Activated CD8-positive, alpha-beta memory T cell treated with anti-CD3 and anti-CD28 coated beads, Interleukin-2, amount 50 U/mL, for 4 hours (primary cell): ENCODE measurements around the gene TTLL11.

Experiments
- DNase-seq: peaks from one replicate; pipeline ENCODE4 v3.0.0-alpha.2; 2020

Gene TTLL11

DNA sequence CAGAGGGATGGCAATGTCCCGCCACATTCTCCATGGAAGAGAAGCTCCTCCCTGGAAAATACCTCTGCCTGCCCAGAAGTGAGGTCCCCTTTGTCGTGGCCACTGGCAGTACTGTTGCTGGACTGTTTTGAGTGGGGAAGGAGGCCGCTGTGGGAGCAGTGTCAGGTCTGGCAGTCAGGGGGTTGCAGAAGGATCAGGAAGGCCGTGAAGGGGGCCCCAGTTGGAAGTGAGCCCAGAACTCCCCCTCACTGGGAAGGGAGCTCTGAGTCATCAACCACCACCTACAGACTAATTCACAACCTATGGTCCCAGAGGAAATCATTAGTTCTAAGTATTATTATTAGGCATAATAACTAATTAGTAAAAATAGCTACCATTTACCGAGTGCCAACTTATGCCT lies 200.4 kb downstream of the TTLL11 start:
- no peak for DNase-seq

DNA sequence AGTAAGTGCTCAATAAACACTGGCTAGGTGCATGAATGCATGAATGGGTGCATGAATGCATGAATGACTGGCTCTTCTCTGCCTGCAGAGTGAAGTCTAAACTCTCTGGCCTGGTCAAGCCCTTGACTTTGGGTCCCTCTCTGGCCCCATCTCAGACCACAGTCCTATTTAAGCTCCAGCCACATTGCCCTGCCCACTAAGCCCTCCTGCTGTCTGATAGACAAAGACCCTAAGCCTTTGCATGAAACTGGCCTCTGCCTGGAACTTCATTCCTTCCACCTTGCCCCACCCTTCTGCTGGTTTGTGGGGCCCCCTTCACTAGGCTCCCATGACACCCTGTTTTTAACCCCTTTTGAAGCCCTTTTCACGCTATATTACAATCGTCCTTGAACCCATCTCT lies 202.4 kb downstream of the TTLL11 start:
- no peak for DNase-seq

DNA sequence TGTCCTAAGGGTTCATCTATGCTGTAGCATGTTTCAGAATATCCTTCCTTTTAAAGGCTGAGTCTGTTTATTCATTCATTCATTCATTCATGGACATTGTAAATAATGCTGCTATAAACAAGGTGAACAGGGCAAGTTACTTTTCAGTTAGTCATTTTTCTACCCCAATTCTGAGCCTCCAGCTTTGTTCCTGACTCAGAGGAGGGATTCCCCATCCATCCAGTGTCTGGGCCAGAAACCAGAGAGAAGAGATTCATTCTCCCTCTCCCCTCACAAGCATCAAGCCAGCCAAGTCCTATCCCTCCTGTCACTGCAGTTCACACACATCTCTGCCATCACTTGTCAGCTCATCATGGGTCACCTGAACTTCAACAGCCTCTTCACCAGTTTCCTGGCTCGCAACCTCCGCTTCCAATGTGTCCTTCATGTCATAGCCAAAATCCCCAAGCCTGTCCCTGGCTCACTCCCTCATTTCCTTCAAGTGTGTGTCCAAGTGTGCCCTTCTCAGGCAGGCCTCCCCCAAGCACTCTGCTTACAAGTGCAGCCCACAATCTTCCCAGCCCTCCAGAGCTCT lies 203.0 kb downstream of the TTLL11 start:
- DNase-seq = no peak

DNA sequence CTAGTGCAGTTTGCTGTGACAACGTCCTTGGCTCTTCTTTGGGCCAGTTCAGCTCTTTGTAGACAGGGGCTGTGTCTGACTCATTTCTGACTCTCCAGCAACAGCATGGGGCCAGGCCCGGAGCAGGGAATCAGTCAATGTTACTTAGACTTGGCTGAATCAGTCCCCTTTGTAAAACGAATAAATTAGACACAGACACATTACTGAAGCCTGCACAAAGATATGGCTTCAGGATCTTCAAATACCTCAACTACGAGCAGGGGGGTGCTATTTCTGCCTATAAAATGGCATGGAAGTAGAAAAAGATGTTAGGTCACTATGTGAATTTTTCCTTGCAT lies 204.7 kb downstream of the TTLL11 start:
- no peak for DNase-seq

DNA sequence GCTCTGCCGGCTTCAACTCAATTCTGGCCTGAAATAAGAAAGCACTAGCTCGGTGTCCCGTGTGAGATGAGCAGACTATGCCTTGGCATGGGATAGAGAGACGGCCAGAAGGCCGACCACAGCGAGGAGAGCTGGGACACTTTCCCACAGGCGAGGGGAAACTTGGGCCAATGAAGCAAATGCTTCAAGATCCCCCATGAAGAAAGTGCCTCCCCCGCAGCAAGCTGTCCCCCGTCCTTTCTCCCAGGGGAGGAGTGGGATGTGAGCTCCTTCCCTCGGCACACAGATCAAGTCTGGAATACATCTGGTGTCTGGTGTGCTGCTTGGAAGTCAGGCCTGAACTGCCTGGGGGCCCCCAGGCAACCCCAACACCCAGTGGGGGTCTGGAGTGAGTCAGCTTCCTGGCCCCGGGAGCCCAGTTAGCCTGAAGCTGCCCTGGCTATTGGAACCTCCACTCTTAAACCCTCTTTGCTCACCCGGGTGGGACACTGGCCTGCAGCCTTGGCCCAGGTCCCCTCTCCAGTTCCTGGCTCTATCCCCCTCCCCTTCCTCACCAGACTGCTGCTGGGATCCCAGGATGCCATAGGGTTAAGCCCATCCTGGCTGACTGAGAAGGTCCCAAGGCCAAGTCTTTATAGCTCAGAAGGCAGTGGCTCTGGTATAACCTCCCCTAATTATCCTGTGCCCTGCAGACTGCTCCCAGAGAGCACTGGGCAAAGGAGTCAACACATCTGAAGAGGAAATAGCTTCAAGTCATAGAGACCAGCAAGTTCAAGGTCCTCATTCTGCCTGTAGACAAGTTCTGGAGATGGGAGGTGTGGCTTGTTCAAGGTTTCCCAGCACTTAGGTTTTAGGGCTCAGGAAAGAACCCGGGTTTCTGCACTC lies 205.3 kb downstream of the TTLL11 start:
- DNase-seq = no peak

DNA sequence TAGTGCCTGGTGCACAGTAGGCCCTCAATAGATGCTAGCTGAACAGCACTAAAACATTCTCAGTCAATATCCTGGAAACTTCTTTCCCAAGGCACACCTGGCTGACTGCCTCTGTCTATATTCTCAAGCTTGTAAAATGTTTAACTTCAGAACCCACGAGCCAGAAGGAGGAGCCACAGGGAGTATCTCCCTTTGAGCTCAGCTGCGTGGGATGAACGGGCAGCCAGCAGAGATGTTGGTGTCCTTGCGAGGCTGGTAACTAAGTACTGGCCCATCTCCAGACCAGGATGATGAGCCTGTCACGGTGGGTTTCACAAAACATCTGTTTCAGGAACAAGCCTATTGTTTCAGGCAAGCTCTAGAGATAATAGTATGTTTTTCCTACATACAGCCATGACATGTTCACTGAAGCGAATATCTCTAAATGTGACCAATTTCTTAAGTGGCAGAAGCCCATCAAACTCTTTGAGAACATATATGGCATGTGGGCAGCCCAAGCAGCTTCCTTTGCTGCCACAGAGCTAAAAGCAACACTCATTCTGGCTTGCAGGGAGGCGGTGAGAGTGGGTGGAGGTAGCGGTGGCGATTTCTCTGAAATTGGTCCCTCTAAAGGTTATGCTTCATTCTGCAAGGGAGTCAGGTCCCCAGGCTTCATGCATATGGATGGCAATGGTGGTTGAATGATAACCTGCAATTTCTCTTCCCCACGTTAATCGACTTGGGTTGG lies 206.2 kb downstream of the TTLL11 start:
- no peak for DNase-seq

DNA sequence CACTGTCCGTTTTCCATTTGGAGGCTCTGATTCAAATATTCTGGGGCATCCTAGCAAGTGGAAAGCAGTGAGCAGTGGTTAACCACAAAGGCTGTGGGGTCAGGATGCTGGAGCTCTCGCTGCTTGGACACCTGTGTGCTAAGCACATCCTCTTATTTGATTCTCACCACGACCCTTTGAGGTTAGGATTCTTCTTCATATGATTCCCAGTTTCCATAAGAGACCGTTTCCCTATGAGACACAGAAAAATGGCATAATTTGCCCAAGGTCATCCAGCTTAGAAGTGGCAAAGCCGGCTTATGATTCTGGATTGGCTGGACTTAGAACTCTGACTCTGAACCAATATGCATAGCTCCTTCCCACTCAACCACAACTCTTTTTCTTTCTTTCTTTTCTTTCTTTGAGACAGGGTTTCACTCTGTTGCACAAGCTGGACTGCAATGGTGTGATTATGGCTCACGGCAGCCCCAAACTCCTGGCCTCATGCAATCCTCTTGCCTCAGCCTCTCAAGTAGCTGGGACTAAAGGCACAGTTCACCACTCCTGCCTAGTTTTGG lies 207.7 kb downstream of the TTLL11 start:
- no peak for DNase-seq

DNA sequence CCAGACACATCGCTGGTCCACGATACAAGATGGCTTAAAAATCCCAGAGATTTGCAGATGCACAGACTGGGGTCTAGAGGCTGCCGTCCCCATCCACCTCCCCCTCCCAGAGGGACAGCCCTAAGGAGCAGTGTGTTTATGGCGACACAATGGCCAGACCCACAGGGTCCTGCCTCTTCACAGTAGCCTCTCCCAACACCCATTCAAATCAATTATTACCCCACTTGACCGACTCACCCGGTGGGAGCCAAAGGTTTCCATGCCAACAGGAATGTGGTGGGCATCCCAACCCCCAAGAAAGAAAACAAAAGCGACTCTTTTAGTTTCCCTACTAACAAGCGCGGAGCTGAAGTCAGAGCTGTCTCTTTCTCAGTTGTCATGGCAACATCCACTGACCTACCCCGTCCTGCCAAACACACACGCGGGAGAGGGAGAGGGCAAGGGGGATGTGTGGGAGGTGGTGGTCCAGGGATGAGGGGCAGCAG lies 209.0 kb downstream of the TTLL11 start:
- DNase-seq = no peak

DNA sequence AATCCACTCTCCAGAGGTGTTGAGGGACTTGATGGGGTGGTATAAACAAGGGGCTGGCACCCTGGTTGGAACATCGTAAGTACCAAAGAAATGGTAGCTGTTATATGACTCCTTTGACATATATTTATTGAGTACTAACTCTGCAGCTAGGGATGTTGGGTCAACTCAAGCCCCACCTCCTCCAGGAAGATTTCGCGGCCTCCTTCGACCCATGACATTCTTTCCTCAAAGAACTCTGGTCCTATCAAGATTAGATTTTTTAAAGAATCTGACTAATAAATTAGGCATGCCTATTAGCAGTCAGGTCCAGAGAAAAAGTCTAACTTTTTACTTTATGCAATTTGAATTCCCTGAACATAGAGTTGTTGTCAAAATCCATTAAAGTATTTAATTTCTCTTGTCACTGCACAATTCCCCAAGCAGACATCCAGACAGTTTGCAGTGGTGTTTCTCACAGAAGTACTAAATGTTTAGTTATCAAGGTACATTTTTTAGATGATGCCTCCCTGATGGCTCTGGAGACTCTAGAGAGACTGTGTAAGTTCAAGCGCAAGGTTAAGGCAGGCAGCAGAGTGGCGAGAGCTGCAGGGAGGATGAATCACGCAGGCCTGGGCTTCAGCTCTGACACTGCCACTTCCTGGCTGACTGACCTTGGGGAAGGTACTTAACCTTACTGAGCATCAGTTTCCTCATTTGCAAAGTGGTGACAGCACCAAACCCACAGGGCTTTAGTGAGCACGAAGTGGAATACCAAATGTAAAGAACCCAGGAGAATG lies 209.6 kb downstream of the TTLL11 start:
- DNase-seq = no peak

DNA sequence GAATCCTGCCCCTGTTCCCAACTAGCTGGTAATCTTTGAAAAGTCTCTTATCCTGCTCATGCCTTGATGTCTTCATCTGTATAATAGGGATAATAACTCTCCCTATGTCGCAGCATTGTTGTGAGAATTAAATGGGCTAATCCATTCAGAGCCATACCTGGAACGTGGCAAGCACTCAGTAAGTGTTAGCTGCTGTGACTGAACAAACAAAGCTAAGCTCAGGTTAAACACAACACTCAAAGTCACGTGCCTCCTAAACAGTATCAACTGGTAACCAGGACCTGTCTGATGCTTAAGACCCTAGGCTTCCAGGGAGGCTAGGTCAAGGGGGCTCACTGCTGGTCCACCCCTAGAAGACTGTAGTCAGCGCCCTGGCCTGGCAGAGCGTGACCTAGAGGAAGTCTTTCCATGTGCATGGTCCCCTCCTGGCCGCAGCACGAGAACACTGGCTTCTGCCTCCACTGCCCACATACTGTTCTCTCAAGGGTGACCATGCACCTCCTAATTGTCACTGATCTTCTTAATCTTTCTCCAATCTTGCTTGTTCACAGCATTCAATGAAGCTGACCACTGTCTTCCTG lies 211.1 kb downstream of the TTLL11 start:
- no peak for DNase-seq

DNA sequence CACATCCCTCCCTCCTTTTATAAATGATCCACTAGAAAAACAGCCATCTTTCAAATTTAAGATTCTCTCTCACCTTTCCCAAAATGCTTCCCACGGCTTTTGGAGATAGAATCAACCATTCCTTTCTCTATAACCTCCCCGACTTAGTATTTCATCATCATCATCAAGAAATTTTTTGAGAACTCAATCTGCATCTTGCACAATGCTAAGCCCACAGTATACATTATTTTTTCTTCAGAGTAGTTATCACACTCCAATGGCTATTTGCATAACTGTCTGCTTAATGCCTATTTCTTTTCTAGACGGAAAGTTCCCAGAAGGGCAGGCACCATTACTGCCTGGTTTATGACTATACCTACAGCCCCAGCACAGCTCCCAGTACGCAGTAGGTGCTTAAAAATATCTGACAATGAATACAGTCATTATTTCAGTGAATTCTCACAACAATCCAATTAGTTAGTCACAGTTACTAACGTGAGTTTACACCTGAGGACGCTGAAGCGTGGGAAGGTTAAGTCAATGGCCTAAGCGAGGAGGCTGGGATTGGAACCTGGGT lies 212.7 kb downstream of the TTLL11 start:
- DNase-seq = no peak

DNA sequence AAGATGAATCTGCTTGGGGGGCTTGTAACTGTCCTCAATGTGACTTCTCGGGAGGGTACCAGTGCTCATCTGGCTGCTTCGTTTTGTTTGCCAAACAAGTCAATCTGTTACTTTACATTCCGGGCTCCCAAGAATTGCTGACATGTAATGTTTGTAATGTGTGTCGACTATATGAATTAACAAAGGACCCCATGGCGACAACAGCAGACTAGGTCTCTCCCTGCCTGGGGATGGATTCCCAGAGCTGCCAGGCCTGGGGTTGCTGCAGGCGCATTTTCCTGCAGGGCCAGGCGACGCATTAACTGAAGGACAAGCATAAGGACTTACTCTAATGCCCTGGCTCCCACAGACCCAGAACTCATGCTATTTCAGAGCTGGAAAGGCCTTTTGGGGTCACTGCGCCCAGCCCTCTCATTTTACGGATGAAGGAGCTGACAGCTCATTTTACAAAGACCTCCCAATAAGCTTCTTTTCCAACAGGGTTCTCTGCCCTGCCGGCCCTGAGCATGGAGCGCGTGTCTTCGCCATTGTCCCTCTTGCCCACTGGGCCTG lies 214.8 kb downstream of the TTLL11 start:
- no peak for DNase-seq

DNA sequence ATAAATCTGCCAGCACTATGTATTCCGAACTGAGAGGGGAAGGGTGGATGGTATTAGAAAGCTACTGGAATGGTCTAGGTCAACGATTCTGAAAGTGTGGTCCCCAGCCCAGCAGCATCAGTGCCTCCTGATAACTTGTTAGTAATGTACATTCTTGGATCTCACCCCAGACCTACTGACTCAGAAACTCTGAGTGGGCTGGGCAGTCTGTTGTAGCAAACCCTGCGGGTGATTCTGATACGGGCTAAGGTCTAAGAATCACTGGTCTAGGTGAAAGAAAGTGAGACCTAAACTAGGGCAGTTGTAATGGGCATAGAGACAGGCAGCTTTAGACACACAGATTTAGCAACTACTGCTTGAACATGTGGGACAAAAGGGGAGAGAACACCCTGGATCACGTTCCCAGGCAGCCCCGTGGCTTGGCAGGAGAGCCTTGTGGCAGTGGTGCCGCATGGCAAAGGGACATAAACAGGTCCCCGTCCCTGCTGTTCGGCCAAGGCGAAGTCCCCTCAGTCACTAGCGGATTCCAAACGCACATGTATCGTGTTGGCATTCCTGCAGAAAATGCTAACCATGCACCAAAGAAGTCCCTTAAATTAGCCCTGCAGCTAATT lies 216.3 kb downstream of the TTLL11 start:
- no peak for DNase-seq

DNA sequence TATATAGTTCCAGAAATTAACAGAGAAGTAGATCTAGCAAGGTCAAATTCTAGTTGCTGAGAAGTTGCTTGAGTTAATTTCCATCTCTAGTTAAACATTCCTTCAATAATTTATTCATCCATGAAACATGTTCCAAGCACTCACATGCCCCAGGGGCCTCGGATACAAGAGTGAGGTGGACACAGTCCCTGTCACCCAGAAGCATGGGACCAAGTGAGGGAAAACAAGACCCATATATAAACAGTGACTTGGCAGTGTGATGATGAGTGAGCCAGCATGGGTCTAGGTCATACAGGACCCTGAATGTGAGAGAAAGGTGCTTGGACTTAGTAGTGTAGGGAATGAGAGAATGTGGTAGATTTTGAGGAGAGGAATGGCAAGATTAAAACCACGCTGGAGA lies 216.9 kb downstream of the TTLL11 start:
- DNase-seq = no peak

DNA sequence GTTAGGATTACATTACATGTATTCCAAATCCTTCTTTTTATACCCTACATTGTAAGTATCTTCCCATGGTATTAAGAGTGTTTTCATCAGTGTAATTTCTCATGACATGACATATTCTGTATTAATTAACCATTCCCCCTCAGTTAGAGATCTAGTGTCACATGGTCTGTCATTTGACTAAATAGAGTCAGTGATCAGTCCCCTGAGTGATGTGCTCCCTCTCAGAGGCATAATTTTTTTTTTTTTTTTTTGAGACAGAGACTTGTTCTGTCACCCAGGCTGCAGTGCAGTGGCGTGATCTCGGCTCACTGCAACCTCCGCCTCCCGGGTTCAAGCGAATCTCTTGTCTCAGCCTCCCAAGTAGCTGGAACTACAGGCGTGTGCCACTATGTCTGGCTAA lies 218.6 kb downstream of the TTLL11 start:
- DNase-seq = no peak

DNA sequence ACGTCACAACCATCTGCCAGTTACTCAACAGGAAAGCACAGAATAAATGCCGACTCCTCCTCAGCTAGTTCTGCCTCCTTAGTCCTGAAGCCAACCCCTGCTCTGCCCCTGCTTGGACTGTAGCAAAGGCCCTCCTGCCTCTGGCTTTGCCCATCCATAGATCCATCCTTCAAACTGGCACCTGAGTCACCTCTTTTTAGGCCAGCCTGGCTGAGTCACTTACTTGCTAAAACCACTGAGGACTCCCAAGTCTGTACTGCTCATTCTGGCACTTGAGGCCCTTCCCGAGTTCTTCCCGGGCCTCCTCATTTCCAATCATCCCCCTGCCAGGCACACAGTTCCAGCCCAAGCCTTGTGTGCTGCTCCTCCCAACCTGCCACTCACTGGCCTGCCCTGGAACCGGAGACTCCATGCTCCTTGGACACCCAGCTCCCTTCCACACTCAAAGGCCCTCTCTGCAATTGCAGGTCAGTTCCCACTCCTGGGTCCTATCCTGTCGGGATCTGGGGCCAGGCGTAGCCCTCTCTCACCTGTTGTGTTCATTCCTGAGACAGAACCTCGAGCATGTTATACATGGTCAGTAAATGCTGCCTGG lies 221.6 kb downstream of the TTLL11 start:
- no peak for DNase-seq

DNA sequence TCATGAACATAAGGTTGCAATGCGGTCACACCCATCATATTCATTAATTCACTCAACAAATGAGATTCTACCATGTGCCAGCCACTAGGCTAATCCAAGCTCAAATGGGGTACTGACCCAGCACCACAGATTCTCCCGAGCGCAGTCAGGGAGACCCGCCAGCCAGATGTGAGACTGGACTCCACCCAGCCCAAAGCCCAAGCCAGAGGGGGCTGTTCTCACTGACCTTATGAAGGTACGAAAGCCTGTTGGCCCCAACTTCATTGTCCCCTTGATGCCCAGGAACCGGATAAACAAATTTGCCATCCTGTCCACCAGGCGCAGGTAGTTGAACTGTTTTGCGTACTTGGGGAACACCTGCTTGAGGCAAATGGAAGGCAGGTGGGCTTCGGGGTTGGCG lies 222.8 kb downstream of the TTLL11 start:
- DNase-seq = no peak

DNA sequence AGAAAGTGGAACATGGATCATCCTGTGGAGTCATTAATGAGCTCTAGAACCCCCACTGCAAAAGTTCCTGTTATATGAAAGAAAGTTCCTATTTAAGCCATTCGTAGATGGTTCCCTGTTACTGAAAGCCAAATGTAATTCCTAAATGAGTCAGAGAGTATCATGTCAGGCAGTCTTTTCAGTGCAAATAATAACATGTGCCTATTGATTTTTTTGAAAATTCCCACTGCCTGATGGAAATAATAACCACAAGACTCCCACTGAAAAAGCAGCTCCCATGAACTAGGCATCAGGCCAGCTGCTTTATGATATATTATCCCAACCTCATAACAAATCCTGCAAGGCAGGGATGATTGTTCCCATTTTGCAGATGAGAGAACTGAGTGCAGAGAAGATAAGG lies 224.5 kb downstream of the TTLL11 start:
- no peak for DNase-seq

DNA sequence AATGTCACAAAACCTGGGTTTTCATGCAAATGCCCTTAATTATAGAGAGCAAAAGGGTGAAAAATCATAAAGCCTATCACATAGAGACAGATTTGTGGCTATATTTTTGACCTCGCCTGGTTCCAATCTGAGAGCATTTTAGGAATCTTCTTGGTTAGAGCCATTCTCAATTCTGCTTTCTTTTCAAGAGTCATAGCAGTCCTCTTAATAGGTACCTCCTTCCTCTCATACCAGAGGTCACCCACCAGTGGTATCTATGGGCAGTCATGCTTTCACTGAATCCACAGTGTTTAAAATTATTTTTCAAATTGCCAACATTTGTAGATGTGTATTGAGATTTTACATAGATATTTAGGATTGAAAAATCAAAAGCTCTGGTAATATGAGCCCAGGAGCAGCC lies 226.2 kb downstream of the TTLL11 start:
- DNase-seq = no peak

DNA sequence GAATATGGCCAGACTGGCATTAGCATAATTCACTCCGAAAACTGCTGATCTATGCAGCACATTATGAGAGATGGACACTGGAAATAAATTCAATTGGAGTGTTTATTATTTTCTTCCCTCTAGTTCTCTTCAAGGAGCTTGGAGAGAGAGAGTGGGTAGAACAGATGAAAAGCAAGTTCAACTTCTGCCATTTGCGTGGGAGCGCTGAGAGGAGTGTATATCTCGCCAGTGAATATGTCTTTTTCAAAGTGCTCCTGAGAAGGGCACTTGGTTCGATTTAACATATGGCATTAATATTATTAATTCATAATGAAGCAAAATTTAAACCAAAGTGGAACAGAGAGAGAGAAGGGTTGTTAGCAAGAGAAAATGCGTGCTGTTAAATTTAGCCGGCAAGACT lies 227.2 kb downstream of the TTLL11 start:
- DNase-seq = no peak

DNA sequence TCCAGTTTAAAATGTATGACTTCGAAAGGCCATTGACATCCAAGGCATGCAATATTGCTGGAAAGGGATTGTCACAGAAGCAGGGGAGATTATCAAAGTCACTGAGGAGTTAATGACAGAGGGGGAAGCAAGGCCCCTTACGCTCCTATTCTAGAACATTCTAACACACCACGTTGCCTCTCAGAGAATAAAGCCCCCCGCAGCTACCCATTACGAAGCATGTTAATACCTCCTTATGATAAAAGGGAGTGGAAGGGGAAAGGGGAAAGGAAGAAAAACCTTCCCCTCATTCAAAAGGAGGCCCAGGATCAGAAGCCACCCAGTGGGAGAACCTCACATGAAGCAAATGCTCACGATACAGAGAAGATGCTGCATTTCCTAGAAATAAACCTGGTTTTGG lies 228.0 kb downstream of the TTLL11 start:
- DNase-seq = no peak
